Fibroblast of skin of right quadriceps (primary cell): ENCODE data around the gene KCNIP4.
A peak's percentile ranks its signal among the peaks of the same experiment; 100 is the strongest.

Source experiments
- DNase-seq: peaks from one replicate; pipeline ENCODE4 v3.0.0-alpha.2; 2013

KCNIP4 gene

DNA sequence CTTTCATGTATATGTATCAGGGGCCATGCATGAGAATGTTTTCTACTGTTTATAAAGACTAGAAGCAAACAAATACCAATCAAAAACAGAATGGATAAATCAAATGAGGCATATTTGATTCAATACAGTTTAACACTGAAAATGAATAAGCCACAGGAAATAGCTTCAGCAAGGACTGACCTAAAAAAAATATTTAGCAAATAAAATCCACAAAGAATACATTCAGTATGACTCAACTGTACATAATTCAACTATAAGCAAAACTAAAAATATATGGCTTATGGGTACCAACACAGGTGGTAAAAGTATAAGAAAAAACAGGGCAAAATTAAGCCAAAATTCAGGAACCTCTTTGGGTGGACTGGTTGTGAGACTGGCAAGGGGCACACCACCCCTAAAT, 112.9 kb downstream of the KCNIP4 start:
- no peak for DNase-seq

DNA sequence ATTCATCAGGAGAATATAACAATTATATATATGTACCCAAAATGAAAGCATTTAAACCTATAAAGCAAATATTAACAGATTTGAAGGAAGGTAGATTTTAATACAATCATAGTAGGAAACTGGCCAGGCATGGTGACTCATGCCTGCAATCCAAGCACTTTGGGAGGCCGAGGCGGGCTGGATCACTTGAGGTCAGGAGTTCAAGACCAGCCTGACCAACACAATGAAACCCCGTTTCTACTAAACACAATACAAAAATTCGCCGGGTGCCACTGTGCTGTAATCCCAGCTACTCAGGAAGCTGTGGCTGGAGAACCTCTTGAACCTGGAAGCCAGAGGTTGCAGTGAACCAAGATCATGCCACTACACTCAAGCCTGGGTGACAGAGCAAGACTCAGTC, 118.3 kb downstream of the KCNIP4 start:
- DNase-seq = no peak

DNA sequence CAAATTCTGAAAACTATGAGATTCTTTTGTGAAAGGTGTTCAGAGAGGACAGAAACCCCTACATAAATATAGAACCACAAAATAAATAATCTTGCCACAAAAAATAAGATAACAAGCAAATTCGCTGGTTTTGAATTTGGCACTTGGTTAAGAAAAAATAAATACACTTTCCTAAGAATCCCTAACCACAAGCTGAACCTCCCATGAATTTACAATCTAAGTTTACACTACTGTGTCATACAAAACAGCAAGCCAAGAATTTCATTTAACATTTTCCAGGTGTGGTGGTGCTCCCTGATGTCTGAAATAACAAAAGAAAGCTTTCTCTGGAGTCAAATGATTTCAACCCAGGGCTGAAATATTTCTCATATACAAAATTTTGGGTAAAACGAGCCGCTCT, 121.0 kb downstream of the KCNIP4 start:
- peak; percentile 35 for DNase-seq

DNA sequence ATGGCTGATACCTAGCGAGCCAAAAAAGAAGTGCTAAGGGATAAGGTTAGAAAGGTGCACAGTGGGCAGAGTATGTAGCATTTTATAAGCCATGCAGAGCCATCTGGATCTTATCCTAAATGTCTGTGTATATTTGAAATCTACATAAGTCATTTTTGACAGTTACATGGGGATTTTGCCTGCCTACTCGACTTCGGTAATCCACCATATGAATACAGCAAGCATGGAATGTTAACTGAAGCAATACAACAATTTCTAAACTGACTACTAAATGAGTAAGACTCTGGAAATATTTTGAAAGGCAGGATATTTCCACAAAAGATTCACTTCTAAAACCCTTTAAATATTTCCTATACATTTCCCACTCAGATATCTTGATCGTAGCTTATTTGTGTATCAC, 122.5 kb downstream of the KCNIP4 start:
- DNase-seq = peak; percentile 10

DNA sequence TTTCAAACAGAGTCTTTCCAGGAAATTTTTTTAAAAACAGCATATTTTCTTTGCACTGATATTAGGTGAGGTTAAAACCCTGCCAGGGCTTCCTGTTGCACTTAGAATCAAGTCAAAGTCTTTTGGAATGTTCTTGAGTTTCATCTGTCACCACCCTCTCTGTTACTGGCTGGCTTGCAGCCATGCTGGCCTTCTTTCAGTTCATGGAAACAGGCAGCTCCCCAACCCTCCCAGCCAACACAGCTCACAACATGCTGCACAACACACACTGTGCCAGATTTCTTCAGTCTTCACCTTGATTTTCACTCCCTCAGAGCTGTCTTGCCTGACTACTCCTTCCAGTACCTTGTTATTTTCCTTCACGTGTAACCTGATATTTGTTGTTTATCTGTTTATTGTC, 129.5 kb downstream of the KCNIP4 start:
- peak; percentile 35 for DNase-seq

DNA sequence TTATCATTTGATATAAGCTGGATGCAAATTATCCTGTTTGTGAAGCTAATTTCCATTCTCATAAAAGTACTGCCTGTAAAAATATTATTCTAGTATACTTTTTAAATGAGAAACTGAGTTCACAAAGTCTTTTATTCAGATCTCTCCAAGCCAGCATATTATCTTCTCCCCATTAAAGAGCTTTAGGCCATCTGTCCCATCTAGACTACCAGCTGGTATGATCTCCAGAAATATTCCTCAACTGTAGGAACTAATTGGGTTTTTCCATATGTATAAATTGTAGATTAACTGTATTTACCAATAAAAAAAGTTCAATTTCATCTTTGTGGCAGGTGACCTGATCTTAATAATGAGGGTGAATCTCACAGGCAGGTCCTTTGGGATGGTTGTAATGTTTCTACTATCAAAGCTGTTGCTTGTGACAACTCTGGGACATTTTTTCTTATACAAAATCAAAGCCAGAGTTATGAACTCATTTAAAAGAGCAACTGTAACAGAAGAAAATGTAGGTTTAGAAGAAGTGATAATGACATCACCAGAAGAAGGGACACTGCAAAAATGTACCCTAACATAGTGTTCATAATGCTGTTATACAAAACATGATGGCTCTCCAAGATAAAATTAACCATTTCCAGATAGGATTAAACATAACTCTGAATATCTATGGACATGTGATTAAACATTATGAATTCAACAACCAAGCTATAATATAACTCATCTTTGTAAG, 132.8 kb downstream of the KCNIP4 start:
- DNase-seq = no peak

DNA sequence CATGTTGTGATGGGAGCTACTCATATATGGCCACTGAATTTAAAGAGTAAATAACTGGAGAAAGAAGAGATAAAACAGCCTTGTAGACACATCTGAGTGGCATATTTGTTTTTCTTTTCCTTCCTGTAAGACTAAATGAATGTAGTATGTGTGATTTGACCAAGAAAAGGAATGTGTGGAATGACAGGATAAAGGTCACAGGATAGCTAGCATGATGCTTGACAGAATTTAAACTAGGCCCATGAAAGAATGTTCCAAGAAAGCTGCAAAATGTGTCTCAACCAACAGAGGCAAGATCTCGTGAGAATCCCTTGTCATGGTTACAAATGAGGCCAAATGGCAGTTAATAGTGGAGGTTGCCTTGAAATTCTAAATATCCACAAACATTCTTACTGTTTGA, 137.0 kb downstream of the KCNIP4 start:
- DNase-seq = peak; percentile 51

DNA sequence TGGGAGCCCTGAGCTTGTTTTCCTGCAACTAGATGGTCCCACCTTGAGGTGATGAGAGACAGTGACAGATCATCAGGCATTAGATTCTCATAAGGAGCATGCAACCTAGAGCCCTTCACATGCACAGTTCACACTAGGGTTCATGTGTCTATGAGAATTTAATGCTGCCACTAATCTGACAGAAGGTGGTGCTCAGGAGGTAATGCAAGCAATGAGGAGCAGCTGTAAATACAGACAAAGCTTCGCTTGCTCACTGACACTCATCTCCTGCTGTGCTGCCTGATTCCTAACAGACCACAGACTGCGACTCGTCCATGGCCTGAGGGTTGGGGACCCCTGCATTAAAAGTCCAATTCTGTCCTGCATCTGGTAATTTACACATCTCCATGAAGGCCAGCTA, 141.6 kb downstream of the KCNIP4 start:
- DNase-seq = no peak

DNA sequence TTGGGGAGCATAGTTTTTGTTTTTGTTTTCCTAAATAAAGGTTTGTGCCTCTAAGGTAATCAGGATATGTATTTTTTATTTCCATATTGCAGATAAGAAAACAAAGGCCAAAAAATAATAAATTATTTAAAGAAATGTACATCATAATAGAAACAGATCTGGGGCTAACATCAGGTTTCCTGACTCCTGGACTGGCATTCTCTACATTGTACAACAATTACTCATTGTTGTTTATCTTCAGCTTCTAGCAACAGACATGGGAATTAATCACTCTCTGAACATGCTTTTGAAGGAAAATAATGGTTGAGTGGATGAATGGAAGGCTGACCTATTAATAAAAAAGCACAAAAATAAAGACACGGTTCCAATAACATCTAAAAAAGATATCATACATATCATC, 146.2 kb downstream of the KCNIP4 start:
- DNase-seq = peak; percentile 73

DNA sequence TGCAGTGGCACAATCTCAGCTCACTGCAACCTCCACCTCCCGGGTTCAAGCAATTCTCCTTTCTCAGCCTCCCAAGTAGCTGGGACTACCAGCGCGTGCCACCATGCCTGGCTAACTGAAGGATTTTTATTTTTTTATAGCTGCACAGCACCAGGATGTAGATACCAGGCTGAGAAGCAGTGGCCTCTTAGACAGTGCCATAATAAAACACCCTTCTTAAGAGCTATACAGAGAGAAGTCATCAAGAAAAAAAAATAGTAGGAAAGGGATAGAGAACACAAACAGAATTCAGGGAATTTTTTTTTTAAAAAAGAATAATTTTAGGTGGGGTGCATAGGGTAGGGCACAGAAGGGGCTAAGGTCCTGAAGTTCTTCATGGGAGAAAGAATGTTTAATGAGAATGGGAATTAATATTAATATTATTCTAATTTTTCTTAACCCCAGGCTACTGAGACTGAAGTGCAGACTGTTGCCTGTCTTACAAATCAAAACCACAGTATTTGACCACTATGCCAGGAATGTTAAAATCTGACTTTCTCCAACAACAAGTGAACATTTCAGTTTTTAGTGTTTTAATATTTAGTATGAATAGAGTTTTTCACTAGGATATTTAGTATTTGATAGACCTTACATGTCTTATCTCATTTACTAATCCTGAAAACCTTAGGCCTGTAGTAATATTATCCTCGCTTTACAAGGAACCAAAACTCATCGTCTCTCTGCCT, 146.7 kb downstream of the KCNIP4 start:
- peak; percentile 40 for DNase-seq

DNA sequence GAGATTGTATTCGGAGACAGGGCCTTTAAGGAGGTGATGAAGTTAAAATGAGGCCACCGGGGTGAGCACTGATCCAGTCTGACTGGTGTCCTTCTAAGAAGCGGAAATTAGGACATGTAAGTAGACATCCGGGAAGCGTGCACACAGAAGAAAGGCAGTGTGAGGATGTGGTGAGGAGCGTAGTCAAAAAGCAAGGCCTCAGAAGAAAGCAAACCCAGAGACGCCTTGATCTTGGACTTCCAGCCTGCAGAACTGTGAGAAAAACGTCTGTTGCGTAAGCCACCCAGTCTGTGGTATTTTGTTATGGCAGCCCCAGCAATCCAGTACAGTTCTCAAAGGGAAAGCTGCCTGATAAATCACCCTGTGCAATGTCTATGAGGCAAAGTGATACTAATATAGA, 153.5 kb downstream of the KCNIP4 start:
- DNase-seq = peak; percentile 50

DNA sequence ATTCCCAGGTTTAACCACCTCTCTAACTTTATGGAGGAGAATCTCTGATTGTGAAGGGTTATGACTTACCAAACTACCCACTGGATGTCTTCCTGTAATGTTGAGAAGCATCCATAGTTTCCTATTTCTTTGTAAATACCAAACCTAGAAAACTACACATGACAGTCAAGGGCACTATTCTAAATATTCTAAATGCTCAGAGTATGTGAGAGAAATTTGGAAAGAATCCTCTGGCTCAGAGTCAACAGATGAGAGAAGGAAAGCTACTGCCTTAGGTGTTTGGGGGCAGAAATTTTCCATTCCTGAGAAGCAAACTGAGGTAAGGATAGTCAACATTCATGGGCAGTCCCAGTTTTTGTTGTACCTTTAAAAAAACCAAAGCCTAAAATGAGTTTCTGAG, 155.8 kb downstream of the KCNIP4 start:
- peak; percentile 26 for DNase-seq

DNA sequence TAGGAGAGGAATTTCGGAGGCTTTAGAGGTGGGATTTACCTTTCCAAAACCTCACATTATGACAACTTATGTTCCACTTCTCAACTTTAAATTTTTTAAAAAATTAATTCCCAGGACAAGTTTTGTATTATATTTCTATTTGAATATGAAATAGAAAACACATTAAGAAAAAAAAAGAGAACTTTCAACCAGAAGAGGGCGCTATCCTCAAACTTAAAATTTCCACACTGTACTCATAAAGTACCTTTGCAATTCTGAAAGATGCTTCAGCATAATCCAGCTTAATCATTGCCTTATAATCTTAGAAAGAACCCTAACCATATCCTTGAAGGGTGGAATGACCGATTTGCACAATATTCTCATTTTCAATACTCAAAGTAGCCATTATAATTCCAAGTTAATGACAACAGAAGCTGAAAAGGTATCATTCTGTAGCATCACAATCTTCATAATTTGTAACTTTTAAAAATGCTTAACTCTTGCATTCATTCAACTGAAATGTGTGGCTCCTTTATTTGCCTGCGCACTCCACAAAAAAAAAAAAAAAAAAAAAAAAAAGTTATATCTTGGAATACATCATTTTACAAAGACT, 158.0 kb downstream of the KCNIP4 start:
- DNase-seq = peak; percentile 48

DNA sequence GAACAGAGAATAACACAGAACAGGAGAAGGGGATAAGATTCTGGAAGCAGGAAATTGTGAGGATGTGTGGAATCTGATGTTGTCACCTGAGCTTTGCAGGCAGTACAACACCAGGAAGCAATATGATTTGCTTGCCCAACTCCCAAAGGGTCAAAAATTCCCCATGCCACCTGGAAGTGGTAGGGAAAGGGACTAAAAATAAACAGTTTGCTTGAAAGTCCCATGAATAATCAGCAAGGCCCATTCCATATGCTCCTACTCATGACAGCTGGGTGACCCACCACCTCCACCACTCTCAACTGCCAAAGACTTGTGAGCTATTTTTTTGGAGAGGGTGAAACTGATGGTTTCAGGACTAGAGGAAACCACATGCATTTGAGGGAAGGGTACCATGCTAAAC, 168.4 kb downstream of the KCNIP4 start:
- peak; percentile 22 for DNase-seq

DNA sequence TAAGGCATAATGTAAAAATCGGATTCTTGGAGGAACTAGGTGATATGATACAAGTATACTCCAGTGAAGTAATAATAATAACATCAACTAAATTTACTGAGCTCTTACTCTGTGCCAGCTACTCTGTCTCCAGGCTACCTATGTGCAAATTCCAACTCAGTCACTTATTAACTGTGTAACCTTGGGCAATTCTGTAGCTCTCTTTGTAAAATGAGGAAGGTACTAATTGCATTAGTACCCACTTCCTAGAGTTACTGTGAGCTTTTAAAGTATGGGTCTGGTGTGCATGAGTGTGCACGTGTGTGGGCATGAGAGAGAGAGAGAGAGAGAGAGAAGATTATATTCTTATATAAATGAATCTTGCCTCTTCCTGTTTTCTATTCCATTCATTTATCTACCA, 169.9 kb downstream of the KCNIP4 start:
- DNase-seq = no peak

DNA sequence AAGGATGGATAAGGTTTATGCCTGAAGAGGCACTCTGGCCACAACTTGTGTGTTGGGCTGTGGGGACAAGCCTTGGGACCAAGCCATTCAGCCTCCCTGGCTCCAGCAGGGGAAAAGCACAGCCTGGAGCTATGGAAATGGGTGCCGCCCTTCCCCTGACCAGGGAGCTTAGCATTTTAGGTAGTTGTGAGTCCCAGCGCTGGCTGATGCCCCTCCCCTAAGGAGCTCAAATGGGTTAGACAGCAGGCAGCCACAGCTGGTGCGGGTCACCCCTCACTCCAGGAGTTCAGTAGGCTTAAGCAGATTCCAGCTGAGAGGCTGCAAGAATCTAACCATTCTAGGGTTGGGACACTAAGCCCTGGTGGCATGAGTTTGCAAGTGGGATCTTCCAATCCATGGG, 172.9 kb downstream of the KCNIP4 start:
- no peak for DNase-seq

DNA sequence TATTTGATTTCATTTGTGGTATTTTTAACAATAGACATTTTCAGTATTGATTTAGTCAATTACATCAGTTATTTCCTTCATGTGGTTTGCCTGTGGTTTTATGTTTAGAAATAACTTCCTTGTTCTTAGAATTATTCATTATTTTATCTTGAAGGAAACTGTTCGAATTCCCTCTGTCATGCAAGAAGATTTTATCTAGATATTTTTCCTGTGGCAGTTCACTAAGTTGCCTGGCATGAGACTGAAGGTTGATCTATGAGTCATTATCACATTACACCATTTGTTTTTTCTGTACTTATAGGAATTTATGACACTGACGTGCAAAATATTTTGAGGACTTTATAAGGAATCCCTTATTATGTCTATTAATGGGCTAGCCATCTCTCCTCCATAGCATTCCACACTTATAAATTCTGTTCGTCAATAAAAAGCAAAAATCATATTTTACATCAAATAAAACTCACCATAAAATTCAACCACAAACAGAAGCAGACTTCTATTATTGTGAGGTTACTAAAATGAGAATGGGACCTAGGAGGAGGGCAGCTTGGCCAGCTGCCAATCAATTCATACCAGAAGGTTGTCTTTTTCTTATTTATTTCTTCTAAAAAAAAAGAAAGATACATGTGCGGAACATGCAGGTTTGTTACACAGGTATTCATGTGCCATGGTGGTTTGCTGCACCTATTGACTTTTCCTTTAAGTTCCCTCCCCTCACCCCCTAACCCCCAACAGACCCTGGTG, 179.0 kb downstream of the KCNIP4 start:
- DNase-seq = peak; percentile 55

DNA sequence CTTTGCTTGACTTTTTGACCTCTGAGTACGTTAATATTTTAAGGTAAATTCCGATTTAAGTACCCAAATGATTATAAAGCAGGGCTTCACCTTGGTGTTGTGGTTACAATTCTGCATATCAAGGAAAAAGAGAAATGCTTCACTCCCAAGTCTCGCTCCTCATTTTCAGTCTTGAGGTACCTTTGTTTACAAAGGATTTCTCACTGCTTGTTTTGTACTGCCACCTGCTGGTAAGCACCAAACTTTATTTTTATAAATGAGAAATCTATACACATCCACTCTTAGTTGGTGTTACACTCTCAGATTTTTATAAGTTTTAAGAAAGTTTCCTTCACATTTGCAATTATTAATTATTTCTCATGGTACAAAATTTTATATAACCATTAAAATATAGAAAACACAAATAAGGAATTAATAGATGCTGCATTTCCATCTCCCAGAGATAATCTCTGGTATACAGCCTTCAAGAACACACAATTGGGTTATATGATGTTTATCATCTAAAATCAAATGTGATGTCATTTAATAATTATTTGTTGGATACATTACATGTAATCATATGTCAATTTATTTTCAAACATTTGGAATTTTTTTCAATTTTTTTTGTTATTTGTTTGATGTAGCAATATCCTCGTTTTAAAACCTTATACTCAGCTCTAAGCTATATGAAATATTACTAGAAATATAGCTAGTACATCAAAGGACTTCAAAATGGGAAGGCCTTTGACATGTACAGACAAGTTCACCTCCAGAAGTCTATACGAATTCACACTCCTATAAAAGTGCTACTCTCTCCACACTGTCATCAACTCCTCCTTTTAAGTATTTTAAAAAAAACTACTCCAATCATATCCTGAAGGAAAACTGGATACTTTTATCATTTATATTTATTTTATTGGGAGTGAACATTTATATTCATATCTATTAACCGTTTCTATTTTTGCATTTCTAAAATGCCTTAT, 179.9 kb downstream of the KCNIP4 start:
- DNase-seq = peak; percentile 32

DNA sequence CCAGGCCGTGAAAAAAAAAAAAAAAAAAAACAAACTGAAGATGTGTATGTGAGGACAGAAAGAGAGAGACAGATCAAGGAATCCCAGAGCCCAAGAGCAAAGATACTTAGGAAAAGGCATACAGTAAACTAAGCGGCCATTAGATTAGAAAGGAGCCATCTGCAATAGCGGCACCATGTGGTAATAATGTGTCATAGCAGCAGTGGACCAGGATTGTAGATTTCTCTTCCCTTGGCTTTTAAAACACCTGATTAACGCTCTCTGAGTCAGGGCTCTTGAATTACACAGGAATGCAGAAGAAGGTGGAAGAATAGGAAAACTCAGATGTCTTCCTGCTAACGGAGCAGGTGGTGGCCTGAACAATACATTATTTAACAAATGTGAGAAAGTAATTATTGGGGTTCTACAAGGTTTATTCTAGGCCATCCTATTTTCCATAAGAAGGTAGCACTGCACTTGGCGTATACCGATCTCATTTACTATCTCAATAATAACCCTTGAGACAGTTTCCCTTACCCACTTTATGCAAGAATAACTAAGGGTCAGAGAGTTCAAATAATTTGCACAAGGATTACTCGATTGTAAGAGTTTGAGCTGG, 182.7 kb downstream of the KCNIP4 start:
- peak; percentile 20 for DNase-seq

DNA sequence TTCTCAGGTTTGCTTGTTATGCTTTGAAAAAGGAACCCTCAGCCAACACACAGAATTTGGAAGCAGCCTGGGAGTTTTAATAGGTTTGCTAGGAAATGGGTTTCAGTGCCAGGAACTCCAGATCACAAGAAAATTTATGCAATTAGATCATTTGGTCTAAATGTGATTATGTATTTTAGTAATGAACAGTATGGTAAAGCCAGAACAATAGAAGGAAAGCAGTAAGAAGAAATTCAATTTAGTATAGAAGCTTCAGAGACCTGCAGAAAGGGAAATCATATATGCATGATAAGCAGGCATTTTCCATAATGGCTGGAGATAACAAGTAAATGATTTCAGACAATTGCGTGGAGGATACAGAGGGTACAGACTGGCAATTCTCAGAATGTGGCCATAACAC, 184.7 kb downstream of the KCNIP4 start:
- DNase-seq = no peak

DNA sequence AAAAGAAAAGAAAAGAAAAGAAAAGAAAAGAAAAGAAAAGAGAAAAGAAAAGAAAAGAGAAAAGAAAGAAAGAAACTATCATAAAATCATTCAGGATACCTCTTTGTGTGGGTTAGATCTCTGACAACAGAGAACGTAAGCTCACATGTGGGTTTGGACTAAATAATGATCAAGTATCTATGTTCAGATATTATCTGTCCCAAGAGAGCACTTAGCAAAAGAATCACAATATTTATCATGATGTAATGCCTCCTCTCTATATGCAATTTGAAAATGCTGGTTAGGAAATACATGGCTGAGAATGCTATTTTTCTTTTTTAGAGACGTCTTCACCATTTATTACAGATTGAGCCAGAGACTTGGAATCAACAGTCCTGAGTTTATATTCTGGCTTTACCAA, 191.3 kb downstream of the KCNIP4 start:
- DNase-seq = no peak
